Kidney epithelial cell (primary cell): Measurements from ENCODE around the gene KATNAL2. TPM values are rescaled to one million over a fixed set of nuclear protein-coding genes. Genes with fewer than 3 reads are reported as not detected.

Experiments
- DNase-seq: peaks from one replicate; pipeline ENCODE4 v3.0.0-alpha.2; 2010; ENCODE audit warnings: low read depth
- H3K27me3 ChIP-seq: 2 replicates; pipeline ENCODE4 v1.6.0; 2011; ENCODE audit warnings: low read length; ENCODE audit not compliant: control insufficient read depth, insufficient read depth
- H3K36me3 ChIP-seq: 2 replicates; pipeline ENCODE4 v1.5.1; 2011; ENCODE audit warnings: low read length; ENCODE audit not compliant: control insufficient read depth, insufficient read depth
- H3K4me3 ChIP-seq: 2 replicates; pipeline ENCODE4 v1.5.1; 2011; ENCODE audit warnings: low read depth, mild to moderate bottlenecking, control low read depth, low read length
- CTCF ChIP-seq: IDR thresholded peaks from 2 replicates; pipeline ENCODE4 v1.5.1; 2011; ENCODE audit warnings: mild to moderate bottlenecking, moderate library complexity, low read length, control low read depth, inconsistent platforms; ENCODE audit not compliant: insufficient read depth, poor library complexity, severe bottlenecking
- total RNA-seq: library from RNA; depleted of rRNA; stranded (reverse); fragments of >200 nt; gene quantifications from 2 replicates; pipeline ENCODE4 v1.2.3, GENCODE V29; 2015

The KATNAL2 gene
- total RNA-seq, 1 donor from 2014 or later = 0.88 TPM

GRCh38 chr18:47063096-47063495, 145.7 kb downstream of the KATNAL2 start:
- H3K4me3 ChIP-seq = no peak overlapping the region
- no peaks in the 10 kb centered on the region for H3K27me3 ChIP-seq
- DNase-seq = no peak
- TF ChIP-seq CTCF = no peak
- no peaks in the 10 kb centered on the region for H3K36me3 ChIP-seq

GRCh38 chr18:47067648-47068047, 150.2 kb downstream of the KATNAL2 start:
- no peak for DNase-seq
- no peak for TF ChIP-seq CTCF
- H3K36me3 ChIP-seq = no peaks in the 10 kb centered on the region
- no peak overlapping the region for H3K4me3 ChIP-seq
- no peaks in the 10 kb centered on the region for H3K27me3 ChIP-seq

- no peaks in the 10 kb centered on the region for H3K27me3 ChIP-seq
- no peaks in the 10 kb centered on the region for H3K36me3 ChIP-seq
- TF ChIP-seq CTCF = no peak
- H3K4me3 ChIP-seq = no peak overlapping the region
- DNase-seq = no peak
Observed at GRCh38 chr18:47075098-47075883, 157.9 kb downstream of the KATNAL2 start.

GRCh38 chr18:47077111-47077510, 159.7 kb downstream of the KATNAL2 start:
- no peaks in the 10 kb centered on the region for H3K27me3 ChIP-seq
- DNase-seq = no peak
- no peaks in the 10 kb centered on the region for H3K36me3 ChIP-seq
- no peak overlapping the region for H3K4me3 ChIP-seq
- TF ChIP-seq CTCF = no peak

- DNase-seq = no peak
- no peak for TF ChIP-seq CTCF
- Histone ChIP-seq H3K27me3 (no peaks in the 10 kb centered on the region), H3K36me3 (no peaks in the 10 kb centered on the region), H3K4me3 (no peak overlapping the region)
Observed at GRCh38 chr18:47080872-47081271, 163.5 kb downstream of the KATNAL2 start.

- H3K27me3 ChIP-seq = no peaks in the 10 kb centered on the region
- DNase-seq = no peak
- H3K36me3 ChIP-seq = no peaks in the 10 kb centered on the region
- no peak overlapping the region for H3K4me3 ChIP-seq
- TF ChIP-seq CTCF = no peak
Observed at GRCh38 chr18:47081578-47081977, 164.2 kb downstream of the KATNAL2 start.
